TTC549 (cell line): ENCODE data around the gene ITGA6.
"Not testable (repeated sequence)": the region's sequence is repeated elsewhere in the genome, so short reads cannot be mapped to it uniquely, and the experiment has no call there.

Experiments used
- FAIRE-seq: peaks from 2 replicates; lab custom pipeline; 2012; peaks lifted over from hg19 to GRCh38; lab: Jason Lieb, UNC

ITGA6 gene

GRCh38 chr2:172516299-172516698, 88.9 kb downstream of the ITGA6 start:
- no peak for FAIRE-seq

- FAIRE-seq: no peak
Measured at GRCh38 chr2:172518995-172519394, 91.6 kb downstream of the ITGA6 start.

GRCh38 chr2:172525601-172526000, 98.2 kb downstream of the ITGA6 start:
- no peak for FAIRE-seq

- no peak for FAIRE-seq
Measured at GRCh38 chr2:172531309-172531708, 103.9 kb downstream of the ITGA6 start.

- FAIRE-seq: not testable (repeated sequence)
Measured at GRCh38 chr2:172532461-172532860, 105.1 kb downstream of the ITGA6 start.

GRCh38 chr2:172533687-172534086, 106.3 kb downstream of the ITGA6 start:
- FAIRE-seq: no peak

GRCh38 chr2:172535119-172535518, 107.7 kb downstream of the ITGA6 start:
- FAIRE-seq: no peak

- FAIRE-seq: not testable (repeated sequence)
Measured at GRCh38 chr2:172537851-172538250, 110.5 kb downstream of the ITGA6 start.

- no peak for FAIRE-seq
Measured at GRCh38 chr2:172539767-172540166, 112.4 kb downstream of the ITGA6 start.

GRCh38 chr2:172540421-172540820, 113.0 kb downstream of the ITGA6 start:
- FAIRE-seq: no peak

GRCh38 chr2:172545408-172546075, 118.2 kb downstream of the ITGA6 start:
- no peak for FAIRE-seq

GRCh38 chr2:172549131-172549530, 121.7 kb downstream of the ITGA6 start:
- FAIRE-seq: no peak

- not testable (repeated sequence) for FAIRE-seq
Measured at GRCh38 chr2:172549802-172550201, 122.4 kb downstream of the ITGA6 start.

- FAIRE-seq: no peak
Measured at GRCh38 chr2:172550419-172550818, 123.0 kb downstream of the ITGA6 start.

GRCh38 chr2:172551271-172551670, 123.9 kb downstream of the ITGA6 start:
- FAIRE-seq: no peak

GRCh38 chr2:172552547-172553291, 125.3 kb downstream of the ITGA6 start:
- no peak for FAIRE-seq

- FAIRE-seq: no peak
Measured at GRCh38 chr2:172554352-172555271, 127.2 kb downstream of the ITGA6 start.

GRCh38 chr2:172555272-172555521, 127.8 kb downstream of the ITGA6 start:
- no peak for FAIRE-seq
